Neural cell (in vitro differentiated cells): ENCODE results near the gene RFWD3.

Source experiments
- EP300 ChIP-seq: fragments of 450-650 bp; conservative IDR thresholded peaks from 2 replicates; pipeline ENCODE4 v1.6.1; 2014; ENCODE audit warnings: antibody characterized with exemption, mild to moderate bottlenecking, moderate library complexity; ENCODE audit not compliant: poor library complexity, severe bottlenecking
- POLR2AphosphoS5 ChIP-seq: IDR thresholded peaks from 2 replicates; pipeline ENCODE4 v1.6.1; 2012
- RAD21 ChIP-seq: fragments of 450-650 bp; conservative IDR thresholded peaks from 2 replicates; pipeline ENCODE4 v1.6.1; 2014; ENCODE audit warnings: antibody characterized with exemption, mild to moderate bottlenecking, moderate library complexity
- SMC3 ChIP-seq: fragments of 450-650 bp; conservative IDR thresholded peaks from 2 replicates; pipeline ENCODE4 v1.6.1; 2014; ENCODE audit warnings: antibody characterized with exemption, mild to moderate bottlenecking, moderate library complexity; ENCODE audit not compliant: poor library complexity
- TF ChIP-seq, protein P1 (sequence below): fragments of 450-650 bp; IDR thresholded peaks from 2 replicates; pipeline ENCODE4 v1.5.1; 2014; ENCODE audit warnings: antibody characterized with exemption, mild to moderate bottlenecking, moderate library complexity; ENCODE audit not compliant: poor library complexity, severe bottlenecking

DNA sequence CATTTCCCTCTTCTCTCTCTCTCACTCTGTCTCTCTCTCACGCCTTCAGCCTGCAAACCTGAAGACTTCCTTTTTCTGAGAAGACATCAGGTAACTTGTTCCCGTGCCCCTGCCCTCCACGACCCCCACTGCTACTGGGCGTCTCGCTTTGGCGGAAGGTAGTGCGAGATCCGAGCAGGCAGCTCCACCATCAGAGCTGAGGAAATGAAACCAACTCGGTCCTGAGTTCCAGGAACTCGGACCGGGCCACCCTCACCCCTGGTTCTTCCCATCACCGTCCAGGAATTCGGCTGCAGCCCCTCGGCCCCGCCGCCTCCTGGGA is 33.4 kb upstream of the RFWD3 start:
- TF ChIP-seq, protein P1, sequence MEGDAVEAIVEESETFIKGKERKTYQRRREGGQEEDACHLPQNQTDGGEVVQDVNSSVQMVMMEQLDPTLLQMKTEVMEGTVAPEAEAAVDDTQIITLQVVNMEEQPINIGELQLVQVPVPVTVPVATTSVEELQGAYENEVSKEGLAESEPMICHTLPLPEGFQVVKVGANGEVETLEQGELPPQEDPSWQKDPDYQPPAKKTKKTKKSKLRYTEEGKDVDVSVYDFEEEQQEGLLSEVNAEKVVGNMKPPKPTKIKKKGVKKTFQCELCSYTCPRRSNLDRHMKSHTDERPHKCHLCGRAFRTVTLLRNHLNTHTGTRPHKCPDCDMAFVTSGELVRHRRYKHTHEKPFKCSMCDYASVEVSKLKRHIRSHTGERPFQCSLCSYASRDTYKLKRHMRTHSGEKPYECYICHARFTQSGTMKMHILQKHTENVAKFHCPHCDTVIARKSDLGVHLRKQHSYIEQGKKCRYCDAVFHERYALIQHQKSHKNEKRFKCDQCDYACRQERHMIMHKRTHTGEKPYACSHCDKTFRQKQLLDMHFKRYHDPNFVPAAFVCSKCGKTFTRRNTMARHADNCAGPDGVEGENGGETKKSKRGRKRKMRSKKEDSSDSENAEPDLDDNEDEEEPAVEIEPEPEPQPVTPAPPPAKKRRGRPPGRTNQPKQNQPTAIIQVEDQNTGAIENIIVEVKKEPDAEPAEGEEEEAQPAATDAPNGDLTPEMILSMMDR: no peak
- TF ChIP-seq RAD21 (no peak), SMC3 (no peak), EP300 (no peak), POLR2AphosphoS5 (no peak)
